A673 (cell line): ENCODE results near the gene ARHGAP1. TPM values are rescaled to one million over a fixed set of nuclear protein-coding genes. Genes with fewer than 3 reads are reported as not detected.

Experiments
- BruUV-seq: library from RNA; stranded (reverse); fragments of 400-500 nt; replicated peaks from 2 replicates; lab custom pipeline; 2021; lab: Mats Ljungman, UMichigan
- CTCF ChIA-PET: fragments of 300-600 bp; sonication (Branson Sonifier 250); formaldehyde crosslinking; loops from one replicate; lab custom pipeline; 2022; ENCODE audit warnings: antibody characterized with exemption; lab: Charles Lee
- POLR2A ChIA-PET: fragments of 300-600 bp; sonication (Branson Sonifier 250); formaldehyde crosslinking; loops from one replicate; lab custom pipeline; 2022; ENCODE audit warnings: antibody characterized with exemption; ENCODE audit not compliant: low non-redundant PET; lab: Charles Lee
- DNase-seq: peaks from one replicate; pipeline ENCODE4 v3.0.0-alpha.2; 2015; ENCODE audit warnings: low spot score
- H3K27ac ChIP-seq: fragments of 200-600 bp; sonication (generic); 2 replicates; pipeline ENCODE4 v1.5.1; 2016; ENCODE audit warnings: mixed run types, low read depth, mild to moderate bottlenecking, mixed read lengths, antibody characterized with exemption, low read length; ENCODE audit not compliant: poor library complexity, severe bottlenecking
- H3K27me3 ChIP-seq: fragments of 200-600 bp; sonication (generic); replicated peaks from 2 replicates; pipeline ENCODE4 v1.6.1; 2017; ENCODE audit warnings: mixed run types, low read depth, mild to moderate bottlenecking, mixed read lengths, antibody characterized with exemption, low read length; ENCODE audit not compliant: insufficient read depth, poor library complexity
- H3K36me3 ChIP-seq: fragments of 200-600 bp; sonication (generic); 2 replicates; pipeline ENCODE4 v1.6.1; 2016; ENCODE audit warnings: mixed run types, mild to moderate bottlenecking, mixed read lengths, antibody characterized with exemption, low read length; ENCODE audit not compliant: insufficient read depth, poor library complexity, severe bottlenecking
- H3K4me1 ChIP-seq: fragments of 200-600 bp; sonication (generic); 2 replicates; pipeline ENCODE4 v1.6.1; 2017; ENCODE audit warnings: mixed run types, mild to moderate bottlenecking, mixed read lengths, antibody characterized with exemption, low read length; ENCODE audit not compliant: insufficient read depth, poor library complexity, severe bottlenecking
- H3K4me3 ChIP-seq: fragments of 200-600 bp; sonication (generic); 2 replicates; pipeline ENCODE4 v1.5.1; 2016; ENCODE audit warnings: low read depth, mixed run types, mild to moderate bottlenecking, mixed read lengths, low read length; ENCODE audit not compliant: poor library complexity, severe bottlenecking
- H3K9me3 ChIP-seq: fragments of 200-600 bp; sonication (generic); 2 replicates; pipeline ENCODE4 v1.6.1; 2016; ENCODE audit warnings: mixed run types, low read depth, mild to moderate bottlenecking, mixed read lengths, antibody characterized with exemption, low read length; ENCODE audit not compliant: poor library complexity, severe bottlenecking
- EZH2 ChIP-seq: fragments of 200-600 bp; sonication (generic); IDR thresholded peaks from 2 replicates; pipeline ENCODE4 v1.6.1; 2017; ENCODE audit warnings: borderline replicate concordance, low read depth, mild to moderate bottlenecking, mixed read lengths, antibody characterized with exemption, low read length; ENCODE audit not compliant: poor library complexity, severe bottlenecking
- intact Hi-C: fragments of 100-400 bp; cut with micrococcal nuclease; formaldehyde crosslinking; loops from one replicate; pipeline ENCODE4 v1.10.0; 2022; ENCODE audit not compliant: unreplicated experiment
- total RNA-seq: library from RNA; stranded (reverse); gene quantifications from 2 replicates; pipeline ENCODE4 v1.2.3, GENCODE V29; 2021
- TF ChIP-seq, protein P1 (sequence below): fragments of 300-800, 200-600 bp; sonication (generic); conservative IDR thresholded peaks from 2 replicates; pipeline ENCODE4 v1.5.1; 2017; ENCODE audit warnings: low read depth, mild to moderate bottlenecking, antibody characterized with exemption, low read length, moderate library complexity, mixed read lengths

The ARHGAP1 gene
- total RNA-seq, 1 experiment from 2014 or later, result 89.3 TPM

DNA sequence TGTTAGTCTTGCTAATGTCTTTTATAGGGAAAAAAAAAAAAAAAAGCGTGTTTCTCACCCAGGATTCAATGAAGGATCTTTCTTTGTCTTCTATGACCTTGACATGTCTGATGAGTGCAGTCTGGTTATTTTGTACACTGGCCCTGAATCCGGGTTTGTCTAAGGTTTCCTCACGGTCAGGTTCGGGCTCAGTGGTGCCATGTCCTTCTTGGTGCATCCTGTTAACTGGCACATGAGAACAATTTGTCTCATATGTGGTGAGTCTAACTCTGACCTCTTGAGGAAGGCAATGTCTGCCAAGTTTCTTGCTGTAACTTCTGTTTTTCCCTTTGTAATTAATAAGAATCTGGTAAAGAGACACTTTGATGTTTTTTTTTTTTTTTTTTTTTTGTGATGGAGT lies 31.1 kb upstream of the ARHGAP1 start:
- BruUV-seq, result no TSS peak
- H3K4me3 ChIP-seq, result no peak overlapping the region
- no peak for DNase-seq
- no peaks in the 10 kb centered on the region for H3K27me3 ChIP-seq
- TF ChIP-seq, protein P1, sequence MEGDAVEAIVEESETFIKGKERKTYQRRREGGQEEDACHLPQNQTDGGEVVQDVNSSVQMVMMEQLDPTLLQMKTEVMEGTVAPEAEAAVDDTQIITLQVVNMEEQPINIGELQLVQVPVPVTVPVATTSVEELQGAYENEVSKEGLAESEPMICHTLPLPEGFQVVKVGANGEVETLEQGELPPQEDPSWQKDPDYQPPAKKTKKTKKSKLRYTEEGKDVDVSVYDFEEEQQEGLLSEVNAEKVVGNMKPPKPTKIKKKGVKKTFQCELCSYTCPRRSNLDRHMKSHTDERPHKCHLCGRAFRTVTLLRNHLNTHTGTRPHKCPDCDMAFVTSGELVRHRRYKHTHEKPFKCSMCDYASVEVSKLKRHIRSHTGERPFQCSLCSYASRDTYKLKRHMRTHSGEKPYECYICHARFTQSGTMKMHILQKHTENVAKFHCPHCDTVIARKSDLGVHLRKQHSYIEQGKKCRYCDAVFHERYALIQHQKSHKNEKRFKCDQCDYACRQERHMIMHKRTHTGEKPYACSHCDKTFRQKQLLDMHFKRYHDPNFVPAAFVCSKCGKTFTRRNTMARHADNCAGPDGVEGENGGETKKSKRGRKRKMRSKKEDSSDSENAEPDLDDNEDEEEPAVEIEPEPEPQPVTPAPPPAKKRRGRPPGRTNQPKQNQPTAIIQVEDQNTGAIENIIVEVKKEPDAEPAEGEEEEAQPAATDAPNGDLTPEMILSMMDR, result no peak
- no peak for TF ChIP-seq EZH2
- POLR2A ChIA-PET, result no interaction called here
- H3K4me1 ChIP-seq, result no peaks in the 10 kb centered on the region
- H3K27ac ChIP-seq, result no peak overlapping the region
- CTCF ChIA-PET, result no interaction called here
- no peaks in the 10 kb centered on the region for H3K9me3 ChIP-seq
- intact Hi-C loops, result no loop called here
- no peaks in the 10 kb centered on the region for H3K36me3 ChIP-seq

DNA sequence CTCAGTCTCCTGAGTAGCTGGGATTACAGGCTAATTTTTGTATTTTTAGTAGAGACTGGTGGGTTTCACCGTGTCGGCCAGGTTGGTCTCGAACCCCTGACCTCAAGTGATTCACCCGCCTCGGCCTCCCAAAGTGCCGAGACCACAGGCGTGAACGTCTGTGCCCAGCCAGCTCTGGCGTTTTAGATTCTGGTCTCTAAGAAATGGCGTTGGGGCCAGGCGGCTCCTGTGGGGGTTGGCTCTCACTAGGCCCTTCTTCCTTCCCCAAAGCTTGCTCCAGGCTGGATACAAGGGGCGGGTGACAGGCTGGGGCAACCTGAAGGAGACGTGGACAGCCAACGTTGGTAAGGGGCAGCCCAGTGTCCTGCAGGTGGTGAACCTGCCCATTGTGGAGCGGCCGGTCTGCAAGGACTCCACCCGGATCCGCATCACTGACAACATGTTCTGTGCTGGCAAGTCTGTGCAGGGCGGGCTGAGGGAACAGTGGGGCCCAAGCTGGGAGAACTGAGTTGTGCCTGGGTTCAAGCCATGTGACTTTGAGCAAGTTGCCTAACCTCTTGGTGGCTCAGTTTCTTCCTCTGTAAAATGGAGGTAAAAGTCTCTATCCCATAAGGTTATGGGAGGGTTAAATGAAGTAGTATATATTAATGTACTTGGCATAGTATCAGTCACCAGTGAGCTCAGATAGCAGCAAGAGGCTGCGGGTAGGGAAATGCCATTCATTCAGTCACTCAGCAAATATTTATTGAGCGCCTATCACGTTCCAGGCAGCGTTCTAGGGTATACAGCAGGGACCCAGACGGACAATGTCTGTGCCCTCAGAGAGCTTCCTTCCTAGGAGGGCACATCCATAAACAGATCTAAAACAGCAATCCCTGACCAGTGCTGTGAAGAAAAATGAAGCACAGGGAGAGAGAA lies 28.9 kb upstream of the ARHGAP1 start:
- BruUV-seq, result no TSS peak
- intact Hi-C loops, result loop anchor here (10.0 kb wide), 1 partner anchor 345 kb away; the partner anchor contains the start of gene MDK
- no peak overlapping the region for H3K4me3 ChIP-seq
- no peaks in the 10 kb centered on the region for H3K4me1 ChIP-seq
- no peaks in the 10 kb centered on the region for H3K27me3 ChIP-seq
- H3K27ac ChIP-seq, result no peak overlapping the region
- CTCF ChIA-PET, result no interaction called here
- no peak for DNase-seq
- POLR2A ChIA-PET, result interaction anchor here (0.5 kb wide), 1 partner anchor 1271 kb away, joined by 12 read pairs; no protein-coding TSS in a partner anchor
- H3K9me3 ChIP-seq, result no peaks in the 10 kb centered on the region
- no peaks in the 10 kb centered on the region for H3K36me3 ChIP-seq
- no peak for TF ChIP-seq EZH2
- TF ChIP-seq, protein P1, result no peak

DNA sequence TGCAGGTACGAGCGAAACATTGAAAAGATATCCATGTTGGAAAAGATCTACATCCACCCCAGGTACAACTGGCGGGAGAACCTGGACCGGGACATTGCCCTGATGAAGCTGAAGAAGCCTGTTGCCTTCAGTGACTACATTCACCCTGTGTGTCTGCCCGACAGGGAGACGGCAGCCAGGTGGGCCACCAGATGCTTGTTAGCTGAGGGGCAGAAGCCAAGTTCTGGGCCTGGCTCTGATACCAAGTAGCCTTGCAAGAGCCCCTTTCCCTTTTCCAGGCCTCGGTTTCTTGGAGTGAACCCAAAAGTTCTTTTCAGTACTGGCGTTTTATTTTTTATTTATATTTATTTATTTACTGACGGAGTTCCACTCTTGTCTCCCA lies 28.2 kb upstream of the ARHGAP1 start:
- DNase-seq, result no peak
- POLR2A ChIA-PET, result no interaction called here

More for the DNA sequence above, 28.2 kb upstream of the ARHGAP1 start:
- Histone ChIP-seq H3K9me3 (no peaks in the 10 kb centered on the region), H3K27ac (no peak overlapping the region), H3K4me1 (no peaks in the 10 kb centered on the region), H3K4me3 (no peak overlapping the region), H3K27me3 (no peaks in the 10 kb centered on the region), H3K36me3 (no peaks in the 10 kb centered on the region)
- TF ChIP-seq, protein P1, result no peak
- TF ChIP-seq EZH2, result no peak
- no TSS peak for BruUV-seq
- intact Hi-C loops, result loop anchor here (10.0 kb wide), 1 partner anchor 344 kb away; the partner anchor contains the start of gene MDK
- CTCF ChIA-PET, result no interaction called here
